Activated naive CD4-positive, alpha-beta T cell treated with anti-CD3 and anti-CD28 coated beads, Interleukin-2, amount 50 U/mL, for 16 hours (primary cell): Measurements from ENCODE around the gene SPDYE4.

Source experiments
- DNase-seq: peaks from one replicate; pipeline ENCODE4 v3.0.0-alpha.2; 2020

SPDYE4 gene

GRCh38 chr17:8736796-8737195 lies 21.6 kb downstream of the SPDYE4 start:
- no peak for DNase-seq

DNA sequence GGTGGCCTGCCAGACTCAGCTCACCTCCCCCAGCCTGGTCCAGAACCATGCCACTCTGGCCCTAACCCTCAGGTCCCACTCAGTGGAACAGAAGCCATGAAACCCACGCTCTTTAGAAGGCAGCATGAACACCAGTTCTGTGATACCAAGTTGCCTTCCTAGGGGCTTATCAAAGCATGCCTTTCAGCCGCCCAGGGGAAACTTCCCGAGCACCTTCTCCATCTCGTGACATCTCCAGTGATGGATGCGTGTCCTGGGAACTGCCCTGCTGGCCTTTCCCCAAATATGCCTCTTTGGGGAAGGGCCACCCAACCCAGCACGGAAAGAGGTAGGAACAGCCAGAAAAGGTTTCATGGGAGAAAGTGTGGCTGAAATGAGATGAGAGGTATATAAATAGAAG lies 22.0 kb downstream of the SPDYE4 start:
- DNase-seq = no peak

DNA sequence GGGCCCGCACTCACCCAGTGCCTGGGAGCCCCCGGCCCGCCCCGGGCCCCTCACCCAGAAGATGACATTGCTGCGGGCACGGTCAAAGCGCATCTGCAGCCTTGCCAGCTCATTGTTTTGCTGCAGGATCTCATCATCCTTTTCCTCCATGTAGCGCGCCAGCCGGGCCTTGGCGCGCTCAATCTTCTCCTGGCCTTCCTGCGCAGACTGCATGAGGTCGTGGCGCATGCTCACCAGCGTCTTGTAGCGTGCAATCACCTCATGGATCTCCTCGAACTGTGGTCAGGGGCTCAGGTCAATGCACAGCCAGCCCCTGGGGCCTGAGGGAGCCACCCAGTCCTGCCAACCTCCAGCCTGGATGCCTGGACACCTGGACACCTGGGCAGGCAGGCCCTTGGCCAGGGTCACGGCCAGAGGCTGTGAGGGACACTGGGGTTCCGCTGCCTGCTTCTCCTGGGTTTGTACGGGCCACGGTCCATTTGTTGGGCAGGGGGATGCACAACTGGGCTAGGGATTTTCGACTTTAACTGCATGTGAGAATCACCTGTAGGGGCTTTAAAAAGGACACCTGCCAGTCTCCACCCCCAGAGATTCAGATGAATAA lies 22.9 kb downstream of the SPDYE4 start:
- DNase-seq = no peak

DNA sequence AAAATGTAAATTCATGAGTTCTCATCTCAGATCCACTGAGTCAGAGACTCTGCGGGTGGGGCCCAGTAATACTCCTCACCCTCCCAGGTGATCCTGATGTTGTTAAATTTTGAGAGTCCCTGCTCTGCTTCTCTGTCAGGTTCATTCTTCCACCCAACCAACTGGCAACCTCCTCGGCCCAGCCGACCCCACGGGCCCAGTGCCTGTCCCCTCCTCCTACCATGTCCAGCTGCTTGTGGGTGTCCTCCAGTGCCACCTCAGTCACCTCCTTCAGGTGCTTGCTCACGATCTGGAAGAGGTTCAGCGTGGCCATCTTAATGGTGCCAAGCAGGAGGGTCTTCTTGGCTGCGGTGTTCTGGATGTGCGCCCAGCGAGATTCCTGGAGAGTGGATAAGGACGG lies 23.5 kb downstream of the SPDYE4 start:
- no peak for DNase-seq

DNA sequence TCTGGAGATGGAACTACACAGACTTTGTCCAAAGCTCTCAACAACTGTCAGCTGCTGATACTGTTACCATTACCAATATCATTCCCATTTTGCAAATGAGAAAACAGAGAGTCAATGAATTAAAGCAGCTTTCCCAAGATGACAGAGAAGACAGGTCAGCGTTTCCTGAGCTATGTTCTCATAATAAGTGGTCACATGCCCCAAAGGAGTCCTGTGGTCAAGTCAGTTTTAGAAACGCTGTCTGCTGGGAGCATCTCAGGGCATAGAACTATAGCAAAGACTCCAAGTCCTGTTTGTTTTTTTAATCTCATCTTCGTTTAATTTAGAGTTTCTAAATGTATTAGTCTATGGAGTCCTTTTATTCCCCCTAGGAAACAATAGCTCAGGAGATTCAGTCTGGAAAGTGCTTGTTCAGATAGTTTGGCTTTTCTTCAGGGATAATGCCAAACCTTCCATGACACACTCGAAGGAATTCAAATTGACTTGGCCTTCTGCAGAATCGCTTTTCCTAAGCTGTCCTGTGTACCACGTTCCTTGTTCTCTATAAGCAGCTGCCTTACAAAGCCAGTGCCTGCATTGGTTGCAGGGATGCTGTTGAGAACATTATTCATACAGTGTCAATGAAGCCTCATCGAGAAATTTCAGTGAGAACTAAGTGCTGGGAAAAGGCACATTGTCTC lies 25.8 kb downstream of the SPDYE4 start:
- no peak for DNase-seq

- no peak for DNase-seq
Measured at GRCh38 chr17:8729860-8730259, 28.5 kb downstream of the SPDYE4 start.

DNA sequence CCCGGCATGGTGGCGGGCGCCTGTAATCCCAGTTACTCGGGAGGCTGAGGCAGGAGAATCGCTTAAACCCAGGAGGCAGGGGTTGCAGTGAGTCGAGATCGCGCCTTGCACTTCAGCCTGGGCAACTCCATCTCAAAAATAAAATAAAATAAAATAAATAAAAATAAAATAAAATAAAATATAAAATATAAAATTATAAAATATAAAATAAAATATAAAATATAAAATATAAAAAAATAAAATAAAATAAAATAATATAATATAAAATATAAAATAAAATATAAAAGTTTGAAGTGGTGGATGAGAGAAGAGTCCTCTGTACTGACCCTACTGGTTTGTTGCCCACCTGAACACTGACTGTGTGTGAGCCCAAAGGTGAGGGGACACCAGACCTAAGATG lies 28.9 kb downstream of the SPDYE4 start:
- no peak for DNase-seq

- no peak for DNase-seq
Measured at GRCh38 chr17:8728971-8729370, 29.4 kb downstream of the SPDYE4 start.

- no peak for DNase-seq
Measured at GRCh38 chr17:8728251-8728938, 30.0 kb downstream of the SPDYE4 start.

- DNase-seq = no peak
Measured at GRCh38 chr17:8726941-8727555, 31.3 kb downstream of the SPDYE4 start.

DNA sequence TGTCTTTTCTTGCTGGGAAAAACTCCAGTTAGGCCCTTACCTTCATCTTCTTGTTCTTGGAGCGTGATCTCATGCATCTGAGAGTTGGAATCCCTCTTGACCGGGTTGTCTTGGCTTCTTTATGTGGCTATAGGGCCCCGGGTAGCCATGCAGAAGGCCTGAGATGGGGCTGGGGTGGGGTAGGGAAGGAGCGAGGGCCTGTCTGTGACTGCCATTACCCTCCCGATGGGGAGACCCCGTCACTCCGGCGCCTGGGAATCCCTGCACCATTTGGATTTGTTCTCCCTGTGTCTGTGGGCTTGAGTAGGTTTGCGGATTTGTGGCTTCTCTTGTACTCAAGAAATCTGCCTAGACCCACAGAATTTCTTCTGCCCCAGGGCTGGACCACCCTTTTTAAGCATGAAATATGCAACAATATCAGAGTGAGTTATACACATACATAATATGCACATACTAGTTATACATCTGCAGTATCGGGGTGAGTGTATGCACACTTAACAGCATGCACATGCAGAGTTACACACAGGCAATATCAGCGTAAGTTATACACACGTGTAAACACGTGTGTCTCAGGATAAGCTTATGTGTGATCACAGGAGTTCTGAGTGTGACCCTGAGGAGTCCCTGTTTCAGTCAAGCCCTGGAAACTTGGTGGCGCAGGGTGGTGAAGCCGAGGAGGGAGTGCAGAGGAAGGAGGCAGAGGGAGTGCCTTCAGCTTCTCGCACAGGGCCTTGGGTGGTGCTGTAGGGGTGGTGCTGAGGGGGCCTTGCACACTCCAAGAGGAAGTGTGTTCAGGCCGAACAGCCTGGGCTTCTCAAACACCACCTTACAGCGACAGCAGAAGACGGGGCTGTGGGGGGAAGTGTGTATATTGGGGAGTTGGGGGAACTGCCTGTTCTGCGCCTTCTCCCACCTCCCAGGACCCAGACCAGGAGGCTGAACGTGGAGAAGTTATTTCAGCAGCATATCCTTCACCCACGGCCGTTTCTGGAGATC lies 32.2 kb downstream of the SPDYE4 start:
- no peak for DNase-seq

DNA sequence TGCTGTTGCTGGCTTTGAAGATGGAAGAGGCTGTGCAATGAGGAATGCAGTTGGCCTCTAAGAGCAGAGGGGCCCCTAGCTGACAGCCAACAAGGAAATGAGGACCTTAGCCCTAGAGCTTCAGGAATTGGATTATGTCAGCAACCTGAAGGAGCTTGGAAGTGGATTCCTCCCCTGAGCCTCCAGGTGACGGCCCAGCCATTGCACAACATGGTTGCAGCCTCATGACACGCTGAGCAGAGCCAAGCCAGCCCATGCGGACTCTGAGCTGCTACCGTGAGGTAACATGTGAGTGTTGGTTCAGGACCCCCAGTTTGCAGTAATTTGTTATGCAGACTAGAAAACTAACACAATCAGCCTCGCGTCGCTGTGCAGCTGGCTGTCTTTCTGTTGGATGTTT lies 33.9 kb downstream of the SPDYE4 start:
- DNase-seq = no peak

- no peak for DNase-seq
Measured at GRCh38 chr17:8720596-8720995, 37.8 kb downstream of the SPDYE4 start.

DNA sequence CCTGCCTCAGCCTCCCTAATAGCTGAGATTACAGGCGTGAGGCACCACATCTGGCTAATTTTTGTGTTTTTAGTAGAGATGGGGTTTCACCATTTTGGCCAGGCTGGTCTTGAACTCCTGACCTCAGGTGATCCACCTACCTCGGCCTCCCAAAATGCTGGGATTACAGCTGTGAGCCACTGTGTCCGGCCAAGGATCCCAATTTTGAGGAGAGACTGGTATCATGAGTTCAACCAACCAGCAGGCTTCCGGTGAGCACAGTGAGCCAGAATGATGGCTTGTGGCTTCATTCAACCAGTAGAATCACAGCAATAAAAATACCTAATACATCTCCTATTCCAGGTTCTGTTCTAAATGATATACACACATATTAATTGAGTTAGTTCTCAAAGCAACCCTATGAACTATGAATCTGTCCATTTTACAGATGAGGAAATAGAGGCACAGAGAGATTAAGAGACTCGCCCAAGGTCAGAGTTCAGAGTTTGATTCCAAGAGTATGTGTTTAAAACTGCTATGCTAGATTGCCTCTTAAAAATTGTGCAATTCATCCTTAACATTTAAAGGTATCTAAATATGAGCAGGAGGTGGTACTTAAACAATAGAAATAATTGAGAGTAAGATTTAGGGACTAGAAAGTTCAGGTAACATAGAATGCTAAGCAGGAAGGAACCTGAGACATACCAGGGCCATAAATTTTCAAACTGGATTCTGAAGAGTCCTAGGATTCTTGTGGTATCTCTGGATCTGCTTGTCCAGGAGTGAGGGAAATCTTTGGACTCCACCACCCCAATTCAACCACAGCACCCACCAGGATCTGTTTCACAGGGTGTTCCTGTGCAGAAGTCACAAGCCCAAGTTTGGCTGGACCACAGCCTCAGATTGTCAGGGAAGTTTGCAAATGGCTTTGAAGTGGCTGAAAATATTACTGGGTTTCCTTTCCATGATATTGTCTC lies 38.8 kb downstream of the SPDYE4 start:
- DNase-seq = no peak

GRCh38 chr17:8718001-8718563 lies 40.3 kb downstream of the SPDYE4 start:
- DNase-seq = no peak

DNA sequence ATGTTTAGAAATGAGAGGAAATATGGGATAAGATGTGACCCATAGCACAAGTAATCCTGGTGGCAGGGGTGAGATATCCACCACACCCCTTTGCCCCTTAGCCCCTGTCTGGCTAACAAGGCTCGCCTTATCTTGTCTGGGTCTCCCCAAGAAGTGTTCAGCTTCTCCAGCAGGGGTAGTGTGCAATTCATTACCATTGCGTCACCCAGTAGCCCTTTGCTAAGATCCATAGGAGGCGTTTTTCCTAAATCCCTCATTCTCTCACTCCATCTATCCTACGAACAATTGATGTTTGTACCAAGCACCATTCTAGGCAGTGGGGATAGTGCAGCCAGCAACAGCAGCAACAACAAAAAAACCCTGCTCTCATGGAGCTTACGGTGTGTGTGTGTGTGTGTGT lies 44.5 kb downstream of the SPDYE4 start:
- no peak for DNase-seq

DNA sequence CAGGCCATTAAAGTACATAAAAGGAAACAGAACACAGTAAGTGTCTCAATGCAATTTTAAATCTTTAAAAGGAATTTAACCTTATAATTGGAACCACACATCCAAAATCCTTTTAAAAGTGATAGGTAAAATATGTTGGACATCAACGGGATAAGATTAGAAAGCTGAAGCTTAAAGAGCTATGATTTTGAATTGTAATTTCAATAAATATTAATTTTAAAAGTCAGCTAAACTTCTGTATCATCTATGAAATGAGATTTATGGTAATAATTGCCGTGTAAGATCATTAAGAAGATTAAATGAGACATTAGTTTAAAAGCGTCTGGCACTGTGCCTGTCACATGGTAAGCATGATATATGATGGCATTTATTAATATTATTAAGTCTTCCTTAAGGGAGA lies 45.0 kb downstream of the SPDYE4 start:
- DNase-seq = no peak

GRCh38 chr17:8712698-8713097 lies 45.6 kb downstream of the SPDYE4 start:
- DNase-seq = no peak

DNA sequence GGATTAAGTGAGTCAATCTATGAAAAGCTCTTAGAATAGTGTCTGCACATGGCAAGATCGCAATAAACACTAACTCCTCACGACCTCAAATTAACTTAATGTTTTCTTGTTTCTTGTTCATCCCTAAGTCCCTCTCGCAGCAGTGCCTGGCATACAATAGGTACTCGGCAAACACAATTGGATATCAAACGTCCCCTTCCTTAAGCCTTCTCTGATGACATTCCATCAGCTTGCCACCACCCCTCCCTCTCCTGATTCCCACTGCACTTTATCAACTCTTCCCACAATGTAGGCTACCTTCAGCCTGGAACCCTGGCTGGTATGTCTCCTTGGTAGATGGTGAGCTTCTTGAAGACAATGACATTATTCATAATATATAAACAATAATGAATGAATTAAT lies 47.1 kb downstream of the SPDYE4 start:
- DNase-seq = no peak

DNA sequence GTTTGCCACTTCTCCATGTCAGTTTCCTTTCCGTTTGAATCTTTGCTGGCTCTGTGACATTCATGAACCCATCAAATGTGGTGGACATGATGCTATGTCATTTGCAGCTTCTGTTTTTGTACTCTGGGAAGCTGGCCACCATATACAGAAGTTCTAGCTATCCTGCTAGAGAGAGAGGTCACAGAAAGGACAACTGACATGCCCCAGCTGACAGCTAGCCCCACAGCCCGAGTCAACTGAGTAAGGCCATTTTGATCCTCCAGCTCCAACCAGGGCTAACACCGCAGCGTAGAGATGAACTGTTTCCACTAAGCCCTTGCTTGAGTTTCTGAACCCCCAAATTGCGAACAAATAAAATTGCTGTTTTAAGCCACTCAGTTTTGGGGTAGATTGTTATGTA lies 47.5 kb downstream of the SPDYE4 start:
- no peak for DNase-seq

DNA sequence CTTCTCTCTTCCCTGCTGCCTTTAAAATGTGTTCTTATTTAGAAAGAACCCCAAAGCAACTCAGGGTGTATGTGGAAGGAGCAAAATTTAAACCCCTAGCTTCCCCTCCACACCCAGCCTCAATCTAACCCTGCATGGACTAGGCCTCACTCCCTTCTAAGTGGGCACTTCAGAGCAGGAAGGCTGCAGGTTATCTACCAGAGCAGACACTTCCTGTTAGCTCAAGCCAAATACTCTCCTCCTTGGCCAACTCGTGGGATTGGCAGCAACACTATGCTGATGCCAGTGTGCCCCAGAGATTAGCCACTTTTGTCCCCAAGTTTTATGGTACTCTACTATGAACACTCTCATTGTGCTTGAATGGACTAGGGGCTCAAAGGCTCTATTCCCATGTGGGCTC lies 49.3 kb downstream of the SPDYE4 start:
- no peak for DNase-seq
